ENCODE results near the gene DAAM1.
A peak's percentile ranks its signal among the peaks of the same experiment; 100 is the strongest.

DAAM1 gene

GRCh38 chr14:59187802-59188460, 536 bp upstream of the DAAM1 start:
- peak; percentile 70 for DNase-seq

GRCh38 chr14:59189091-59189785, 771 bp downstream of the DAAM1 start:
- DNase-seq: peak; percentile 68

GRCh38 chr14:59189786-59190368, 1.4 kb downstream of the DAAM1 start:
- peak; percentile 92 for DNase-seq

- DNase-seq: peak; percentile 53
These were observed 1.9 kb downstream of the DAAM1 start for GRCh38 chr14:59190372-59190771.

GRCh38 chr14:59195912-59196311, 7.4 kb downstream of the DAAM1 start:
- no peak for DNase-seq

- no peak for DNase-seq
These were observed 9.3 kb downstream of the DAAM1 start for GRCh38 chr14:59197695-59198262.

- no peak for DNase-seq
These were observed 10.7 kb downstream of the DAAM1 start for GRCh38 chr14:59199205-59199604.

- no peak for DNase-seq
These were observed 11.1 kb downstream of the DAAM1 start for GRCh38 chr14:59199614-59200013.

GRCh38 chr14:59200195-59200594, 11.7 kb downstream of the DAAM1 start:
- DNase-seq: no peak

- DNase-seq: no peak
These were observed 13.6 kb downstream of the DAAM1 start for GRCh38 chr14:59202031-59202430.

- no peak for DNase-seq
These were observed 15.8 kb downstream of the DAAM1 start for GRCh38 chr14:59204305-59204704.

GRCh38 chr14:59206892-59207291, 18.4 kb downstream of the DAAM1 start:
- DNase-seq: no peak

GRCh38 chr14:59207506-59207933, 19.1 kb downstream of the DAAM1 start:
- no peak for DNase-seq

- DNase-seq: no peak
These were observed 19.9 kb downstream of the DAAM1 start for GRCh38 chr14:59208224-59208814.

- DNase-seq: no peak
These were observed 20.5 kb downstream of the DAAM1 start for GRCh38 chr14:59208954-59209353.

- DNase-seq: no peak
These were observed 22.2 kb downstream of the DAAM1 start for GRCh38 chr14:59210621-59211020.

- peak; percentile 48 for DNase-seq
These were observed 25.2 kb downstream of the DAAM1 start for GRCh38 chr14:59213368-59214315.

- DNase-seq: no peak
These were observed 26.3 kb downstream of the DAAM1 start for GRCh38 chr14:59214702-59215302.

- no peak for DNase-seq
These were observed 26.9 kb downstream of the DAAM1 start for GRCh38 chr14:59215322-59215721.

GRCh38 chr14:59215757-59216156, 27.3 kb downstream of the DAAM1 start:
- DNase-seq: no peak

GRCh38 chr14:59217011-59217410, 28.5 kb downstream of the DAAM1 start:
- DNase-seq: no peak

GRCh38 chr14:59221568-59221967, 33.1 kb downstream of the DAAM1 start:
- DNase-seq: no peak

Data from DMS53 (cell line).